HCT116 (cell line): Measurements from ENCODE around the gene KCND3.

Experiments used
- CEBPB ChIP-seq: IDR thresholded peaks from 2 replicates; pipeline ENCODE4 v1.6.1; 2012; ENCODE audit warnings: low read depth
- EGR1 ChIP-seq: IDR thresholded peaks from 2 replicates; pipeline ENCODE4 v1.6.1; 2012; ENCODE audit warnings: low read depth
- EZH2 ChIP-seq: fragments of 200-600 bp; sonication (generic); IDR thresholded peaks from 2 replicates; pipeline ENCODE4 v1.6.1; 2017; ENCODE audit warnings: antibody characterized with exemption, mixed run types
- POLR2A ChIP-seq: IDR thresholded peaks from 2 replicates; pipeline ENCODE4 v1.7.0; 2011; ENCODE audit warnings: borderline replicate concordance; ENCODE audit not compliant: insufficient read depth, insufficient read length; ENCODE audit errors: extremely low read depth
- POLR2AphosphoS5 ChIP-seq: IDR thresholded peaks from 2 replicates; pipeline ENCODE4 v1.6.1; 2011; ENCODE audit warnings: mild to moderate bottlenecking, low read depth, low read length, moderate library complexity
- RAD21 ChIP-seq: IDR thresholded peaks from 2 replicates; pipeline ENCODE4 v1.6.1; 2012; ENCODE audit warnings: low read depth, mild to moderate bottlenecking
- SP1 ChIP-seq: IDR thresholded peaks from 2 replicates; pipeline ENCODE4 v1.6.1; 2012; ENCODE audit warnings: low read depth
- TCF7L2 ChIP-seq: IDR thresholded peaks from 2 replicates; pipeline ENCODE4 v1.7.0; 2011; ENCODE audit warnings: borderline replicate concordance, inconsistent platforms; ENCODE audit not compliant: insufficient read depth, insufficient read length; ENCODE audit errors: extremely low read depth
- TF ChIP-seq, protein P1 (sequence below), 3 experiments: fragments of 200-600 bp in 1 of 3; sonication (generic) in 1 of 3; IDR thresholded peaks in 2 of 3; conservative IDR thresholded peaks in 1 of 3; 2 replicates each; pipeline ENCODE4 v1.5.1; 2012 to 2017; ENCODE audit warnings: low read depth in 2 of 3, low read length in 2 of 3, antibody characterized with exemption in 1 of 3, borderline replicate concordance in 1 of 3, control low read depth in 1 of 3, mild to moderate bottlenecking in 1 of 3, mixed read lengths in 1 of 3, mixed run types in 1 of 3, moderate library complexity in 1 of 3; ENCODE audit not compliant: insufficient read depth in 1 of 3

DNA sequence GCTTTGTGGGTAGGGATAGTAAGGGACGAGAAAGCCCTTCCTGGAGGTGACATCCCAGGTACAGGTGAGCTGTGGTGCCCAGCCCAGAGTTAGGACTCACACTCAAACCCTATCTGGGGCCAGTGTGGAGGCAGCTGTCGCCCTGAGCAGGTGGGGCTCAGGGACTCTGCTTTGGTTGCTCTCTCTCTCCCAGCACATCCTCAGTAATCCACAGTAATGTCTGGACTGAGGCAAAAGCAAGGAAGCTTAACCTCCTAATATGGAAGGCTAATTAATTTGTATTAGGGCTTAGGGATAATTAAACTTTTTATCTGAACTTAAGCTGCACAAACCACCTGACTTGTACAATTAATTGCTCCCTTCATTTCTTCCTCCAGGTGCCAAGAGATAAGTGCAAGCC lies 195.5 kb downstream of the KCND3 start:
- TF ChIP-seq, protein P1, sequence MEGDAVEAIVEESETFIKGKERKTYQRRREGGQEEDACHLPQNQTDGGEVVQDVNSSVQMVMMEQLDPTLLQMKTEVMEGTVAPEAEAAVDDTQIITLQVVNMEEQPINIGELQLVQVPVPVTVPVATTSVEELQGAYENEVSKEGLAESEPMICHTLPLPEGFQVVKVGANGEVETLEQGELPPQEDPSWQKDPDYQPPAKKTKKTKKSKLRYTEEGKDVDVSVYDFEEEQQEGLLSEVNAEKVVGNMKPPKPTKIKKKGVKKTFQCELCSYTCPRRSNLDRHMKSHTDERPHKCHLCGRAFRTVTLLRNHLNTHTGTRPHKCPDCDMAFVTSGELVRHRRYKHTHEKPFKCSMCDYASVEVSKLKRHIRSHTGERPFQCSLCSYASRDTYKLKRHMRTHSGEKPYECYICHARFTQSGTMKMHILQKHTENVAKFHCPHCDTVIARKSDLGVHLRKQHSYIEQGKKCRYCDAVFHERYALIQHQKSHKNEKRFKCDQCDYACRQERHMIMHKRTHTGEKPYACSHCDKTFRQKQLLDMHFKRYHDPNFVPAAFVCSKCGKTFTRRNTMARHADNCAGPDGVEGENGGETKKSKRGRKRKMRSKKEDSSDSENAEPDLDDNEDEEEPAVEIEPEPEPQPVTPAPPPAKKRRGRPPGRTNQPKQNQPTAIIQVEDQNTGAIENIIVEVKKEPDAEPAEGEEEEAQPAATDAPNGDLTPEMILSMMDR (IDR thresholded peaks at IDR 0.05 in 2 of 3, conservative IDR thresholded peaks at IDR 0.05 in 1 of 3; ENCODE audit: borderline replicate concordance in 1 of 3, insufficient read depth in 1 of 3, low read depth in 2 of 3, low read length in 2 of 3), result no peak
- TF ChIP-seq CEBPB, result no peak
- no peak for TF ChIP-seq POLR2A
- TF ChIP-seq TCF7L2, result no peak
- no peak for TF ChIP-seq RAD21
- no peak for TF ChIP-seq SP1
- no peak for TF ChIP-seq EZH2
- no peak for TF ChIP-seq POLR2AphosphoS5
- TF ChIP-seq EGR1, result no peak
